Liver (tissue), 3 donors: ENCODE data around the gene ZNF217.

Experiments used
- CTCF ChIP-seq: fragments of 150-350 bp; IDR thresholded peaks from 2 replicates; pipeline ENCODE4 v1.5.1; 2017; ENCODE audit warnings: improper control_type of control experiment, low read depth, low read length; ENCODE audit not compliant: missing input control
- FOXA1 ChIP-seq: IDR thresholded peaks from 2 replicates; pipeline ENCODE4 v1.6.1; 2016; ENCODE audit warnings: antibody characterized with exemption
- HNF4A ChIP-seq, 2 donors: conservative IDR thresholded peaks; 2 replicates each; pipeline ENCODE4 v1.6.1; 2016; ENCODE audit warnings: antibody characterized with exemption in 2 of 2, mild to moderate bottlenecking in 2 of 2
- NR2F2 ChIP-seq: IDR thresholded peaks from 2 replicates; pipeline ENCODE4 v1.6.1; 2016; ENCODE audit warnings: antibody characterized with exemption
- RAD21 ChIP-seq, 2 donors: IDR thresholded peaks; 2 replicates each; pipeline ENCODE4 v1.6.1; 2016; ENCODE audit warnings: antibody characterized with exemption in 2 of 2, mild to moderate bottlenecking in 2 of 2
- REST ChIP-seq: IDR thresholded peaks from 2 replicates; pipeline ENCODE4 v1.6.1; 2016; ENCODE audit warnings: antibody characterized with exemption, mild to moderate bottlenecking
- SP1 ChIP-seq: IDR thresholded peaks from 2 replicates; pipeline ENCODE4 v1.6.1; 2018; ENCODE audit warnings: antibody characterized with exemption, mild to moderate bottlenecking
- TAF1 ChIP-seq: conservative IDR thresholded peaks from 2 replicates; pipeline ENCODE4 v1.6.1; 2016; ENCODE audit warnings: antibody characterized with exemption, mild to moderate bottlenecking
- ZBTB33 ChIP-seq: IDR thresholded peaks from 2 replicates; pipeline ENCODE4 v1.6.1; 2016; ENCODE audit warnings: antibody characterized with exemption
- TF ChIP-seq, protein P1 (sequence below): IDR thresholded peaks from 2 replicates; pipeline ENCODE4 v1.6.1; 2016; ENCODE audit warnings: antibody characterized with exemption
- donor health status: healthy.
- donor health status: healthy.

DNA sequence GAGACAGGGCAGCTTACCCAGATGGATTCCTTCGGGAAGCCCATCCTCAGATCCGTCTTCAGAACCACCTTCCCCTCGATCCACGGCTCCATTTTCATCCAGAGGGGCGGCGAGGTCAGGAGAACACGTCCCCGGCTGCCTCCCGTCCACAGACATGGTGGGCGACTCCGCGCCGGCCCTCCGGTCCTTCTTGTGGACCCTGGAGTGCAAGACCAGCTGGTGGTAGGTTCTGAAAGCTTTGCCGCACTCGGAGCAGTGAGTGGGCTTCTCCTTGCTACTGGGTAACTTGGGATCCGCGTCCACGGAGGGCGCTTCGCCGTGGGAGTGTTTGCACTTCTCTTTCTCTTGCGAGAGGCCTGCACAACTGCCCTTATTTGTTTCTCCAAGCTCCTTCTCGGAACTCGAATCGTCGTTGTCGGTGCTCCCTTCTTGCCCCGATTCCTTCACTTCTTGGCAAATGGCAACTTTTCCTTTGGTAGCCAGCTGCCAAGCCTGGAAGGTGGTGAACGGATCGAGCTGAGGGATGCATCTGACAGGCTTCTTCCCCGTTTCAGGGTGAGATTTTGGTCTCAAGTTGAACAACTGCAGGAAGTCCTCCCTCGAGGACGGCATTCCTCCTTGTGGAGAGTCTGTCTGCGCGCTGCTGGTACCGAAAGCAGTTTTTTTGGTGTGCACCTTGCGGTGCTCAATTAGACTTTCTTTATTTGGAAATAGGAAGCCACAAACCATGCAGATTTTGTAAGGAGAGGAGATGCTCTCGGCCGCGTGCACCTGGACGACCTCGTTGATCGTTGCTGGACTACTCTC, 12.0 kb downstream of the ZNF217 start:
- TF ChIP-seq SP1: no peak
- no peak for TF ChIP-seq CTCF
- no peak for TF ChIP-seq TAF1
- TF ChIP-seq RAD21 (IDR thresholded peaks at IDR 0.05): no peak
- no peak for TF ChIP-seq FOXA1
- TF ChIP-seq REST: no peak
- no peak for TF ChIP-seq ZBTB33
- no peak for TF ChIP-seq HNF4A (conservative IDR thresholded peaks at IDR 0.05)
- TF ChIP-seq NR2F2: no peak
- TF ChIP-seq, protein P1, sequence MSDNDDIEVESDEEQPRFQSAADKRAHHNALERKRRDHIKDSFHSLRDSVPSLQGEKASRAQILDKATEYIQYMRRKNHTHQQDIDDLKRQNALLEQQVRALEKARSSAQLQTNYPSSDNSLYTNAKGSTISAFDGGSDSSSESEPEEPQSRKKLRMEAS: no peak
